ENCODE measurements around the gene RNASE13.
"Not testable (repeated sequence)": the region's sequence is repeated elsewhere in the genome, so short reads cannot be mapped to it uniquely, and the experiment has no call there.

The RNASE13 gene

DNA sequence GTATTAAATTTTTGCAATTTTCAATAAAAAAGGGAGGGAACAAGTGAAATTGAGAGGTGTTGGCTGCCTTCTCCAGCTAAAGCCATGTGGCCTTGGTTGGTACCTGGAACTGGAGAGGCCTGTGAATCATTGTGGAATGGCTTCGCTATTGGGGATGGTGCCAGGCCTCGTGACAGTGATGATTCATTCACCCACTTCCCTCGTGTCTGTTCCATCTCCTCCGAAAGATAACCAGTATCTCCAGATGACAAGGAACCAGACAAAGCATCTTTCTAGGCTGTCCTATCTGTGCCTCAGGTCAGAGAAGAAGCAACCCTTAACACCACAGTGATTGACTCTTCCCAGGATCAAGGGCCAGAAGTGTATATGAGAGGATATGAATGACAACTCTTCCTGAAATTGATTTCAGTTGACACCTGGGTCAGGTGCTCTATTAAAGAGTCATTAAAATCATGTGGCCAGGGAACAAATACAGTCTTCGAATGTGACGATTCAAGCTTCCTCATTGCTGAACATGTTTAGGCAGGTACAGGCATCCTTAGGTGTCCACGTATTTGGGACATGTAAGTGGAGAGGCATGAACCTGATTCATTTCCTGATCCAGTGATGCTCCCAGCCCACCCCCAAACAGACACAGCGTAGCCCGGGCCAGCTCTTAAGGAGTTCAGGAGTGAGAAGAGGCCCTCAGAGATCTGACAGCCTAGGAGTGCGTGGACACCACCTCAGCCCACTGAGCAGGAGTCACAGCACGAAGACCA lies 7.2 kb upstream of the RNASE13 start, which contains the start of gene RNASE7:
Gene RNASE7, plus strand, starts transcription at position 687 of the 758 bp plus-strand sequence. CDS start 631 bp downstream, outside the sequence.
- DNase-seq (ENCODE audit: low read depth): no peak

DNA sequence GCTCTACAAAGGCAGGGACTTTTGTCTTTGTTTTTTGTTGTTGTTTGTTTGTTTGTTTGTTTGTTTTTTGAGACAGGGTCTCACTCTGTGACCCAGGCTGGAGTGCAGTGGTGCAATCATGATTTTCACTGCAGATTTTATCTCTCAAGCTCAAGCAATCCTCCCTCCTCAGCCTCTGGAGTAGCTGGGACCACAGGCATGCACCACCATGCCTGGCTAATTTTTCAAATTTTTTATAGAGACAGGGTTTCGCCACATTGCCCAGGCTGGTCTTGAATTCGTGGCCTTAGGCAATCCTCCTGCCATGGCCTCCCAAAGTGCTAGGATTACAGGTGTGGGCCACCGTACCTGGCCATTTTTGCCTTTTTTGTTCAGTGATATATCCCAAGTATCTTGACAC lies 6.3 kb upstream of the RNASE13 start:
- not testable (repeated sequence) for DNase-seq (ENCODE audit: low read depth)

DNA sequence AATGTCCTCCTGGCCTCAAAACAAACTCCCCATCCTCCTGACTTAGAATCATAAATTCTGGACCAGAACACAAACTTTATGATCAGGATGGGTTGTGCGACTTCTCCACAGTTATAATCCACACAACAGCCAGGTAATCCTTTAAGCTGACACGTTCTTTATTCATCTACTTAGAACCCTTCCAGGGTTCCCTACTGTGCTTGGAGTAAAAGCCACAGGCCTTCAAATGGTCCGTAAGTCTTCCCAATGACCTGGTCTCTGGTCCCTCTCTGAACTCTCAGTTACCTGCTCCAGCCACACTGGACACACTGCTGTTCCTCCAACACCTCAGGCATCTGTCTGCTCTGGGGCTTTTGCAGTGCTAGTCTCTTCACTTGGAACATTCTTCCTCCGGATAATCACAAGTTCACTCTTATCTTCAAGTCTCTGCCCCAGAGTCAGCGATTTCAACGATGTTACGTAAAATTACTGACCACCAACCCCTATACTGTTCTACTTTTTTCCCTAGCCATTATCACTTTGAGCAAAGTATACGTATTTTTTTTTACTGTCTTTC lies 5.8 kb upstream of the RNASE13 start:
- no peak for DNase-seq (ENCODE audit: low read depth)

DNA sequence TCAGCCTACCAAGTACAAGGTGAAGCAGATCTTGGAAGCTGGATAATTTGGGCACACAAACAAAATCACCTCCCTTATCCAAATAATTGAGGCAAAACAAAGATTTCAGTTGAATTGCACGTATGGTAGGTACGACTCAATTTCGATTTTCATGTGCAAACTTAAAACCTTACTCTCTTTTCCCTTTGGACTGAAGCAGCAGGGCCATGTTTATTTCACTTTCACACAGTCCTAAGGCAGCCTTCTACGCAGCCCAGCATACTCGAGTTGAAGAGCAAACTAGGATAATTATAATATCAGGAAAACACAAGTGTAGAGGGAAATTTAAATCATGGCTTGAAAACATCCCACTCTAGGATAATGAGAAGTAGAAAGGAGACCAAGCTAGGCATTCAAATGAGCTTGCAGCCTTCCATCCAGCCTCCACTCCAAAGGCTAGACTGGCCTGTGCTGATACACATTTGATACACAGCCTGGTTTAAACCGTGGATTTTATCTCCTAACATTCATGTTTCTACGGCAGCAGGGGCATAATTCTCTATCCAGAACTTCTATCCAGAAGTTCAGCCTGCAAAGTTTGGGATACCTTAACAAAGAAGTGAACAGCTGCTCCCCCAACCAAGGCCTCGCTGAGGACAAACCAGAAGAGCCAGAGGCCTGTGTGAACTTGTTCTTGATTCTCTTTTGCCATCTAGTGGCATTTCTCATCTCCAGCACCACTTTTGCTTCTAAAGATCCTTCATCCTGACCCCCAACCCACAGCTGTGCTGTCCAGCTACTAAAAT lies 5.2 kb upstream of the RNASE13 start:
- no peak for DNase-seq (ENCODE audit: low read depth)

DNA sequence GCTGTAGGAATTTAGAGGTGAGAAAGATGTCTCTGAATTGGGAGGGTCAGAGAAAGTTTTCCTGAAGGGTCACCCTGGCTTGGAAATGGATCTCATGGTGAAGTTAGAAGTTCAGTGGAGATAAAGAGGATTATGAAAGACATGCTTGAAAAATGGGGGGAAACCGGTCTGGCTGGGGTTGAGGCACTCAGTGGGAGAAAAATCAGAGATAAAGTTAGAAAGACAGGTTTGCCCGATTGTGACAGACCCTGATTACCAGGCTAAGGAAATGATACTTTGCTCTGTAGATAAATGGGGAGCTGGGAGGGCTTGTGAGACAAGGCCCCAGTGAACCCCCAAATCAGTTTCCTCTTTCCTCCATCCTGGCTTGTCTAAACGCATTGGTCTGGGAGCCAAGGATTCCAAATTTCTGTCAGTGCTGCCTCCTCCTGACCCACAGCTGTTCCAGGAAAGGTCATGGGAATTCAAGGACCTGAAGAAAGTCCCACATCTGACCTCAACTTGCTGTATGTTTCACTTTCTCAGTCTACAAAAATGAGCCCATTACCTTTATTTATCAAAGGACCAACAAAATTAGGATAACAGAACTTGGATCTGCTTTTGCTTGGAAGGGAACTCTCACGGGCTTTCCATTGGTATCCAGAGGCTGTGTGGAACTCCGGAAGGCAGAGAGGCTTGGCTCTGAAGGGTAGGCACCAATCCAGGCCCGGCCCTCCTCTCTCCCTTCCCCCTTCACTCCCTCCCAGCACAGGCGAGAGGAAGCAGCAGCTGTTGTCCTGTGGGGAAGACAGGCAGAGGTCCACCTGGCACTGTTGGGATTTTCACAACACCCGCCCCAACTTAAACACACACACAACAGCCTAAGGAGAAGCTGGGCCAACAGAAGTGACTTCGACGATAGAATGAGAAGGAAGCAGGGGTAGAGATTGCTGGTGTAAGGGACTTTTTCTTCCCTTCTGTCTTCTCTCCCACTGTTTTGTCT lies 4.1 kb upstream of the RNASE13 start:
- no peak for DNase-seq (ENCODE audit: low read depth)

DNA sequence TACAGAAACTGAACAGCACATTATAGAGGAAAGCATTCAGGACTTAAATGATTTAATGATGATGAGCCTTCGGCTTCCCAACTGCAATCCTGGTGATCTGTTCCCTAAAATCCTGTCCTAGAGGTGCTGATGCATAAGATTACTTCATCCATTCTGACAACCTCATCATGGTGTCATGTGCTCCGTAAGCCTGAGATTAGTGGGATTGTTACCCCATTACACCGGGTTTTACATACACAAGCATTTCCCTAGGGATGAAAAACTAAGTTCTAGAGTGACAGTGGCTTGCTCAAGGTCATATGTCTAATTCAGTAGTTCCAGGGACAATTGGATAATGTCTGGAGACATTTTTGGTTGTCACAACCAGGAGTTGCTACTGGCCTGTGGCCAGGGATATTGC lies 2.5 kb upstream of the RNASE13 start:
- no peak for DNase-seq (ENCODE audit: low read depth)

DNA sequence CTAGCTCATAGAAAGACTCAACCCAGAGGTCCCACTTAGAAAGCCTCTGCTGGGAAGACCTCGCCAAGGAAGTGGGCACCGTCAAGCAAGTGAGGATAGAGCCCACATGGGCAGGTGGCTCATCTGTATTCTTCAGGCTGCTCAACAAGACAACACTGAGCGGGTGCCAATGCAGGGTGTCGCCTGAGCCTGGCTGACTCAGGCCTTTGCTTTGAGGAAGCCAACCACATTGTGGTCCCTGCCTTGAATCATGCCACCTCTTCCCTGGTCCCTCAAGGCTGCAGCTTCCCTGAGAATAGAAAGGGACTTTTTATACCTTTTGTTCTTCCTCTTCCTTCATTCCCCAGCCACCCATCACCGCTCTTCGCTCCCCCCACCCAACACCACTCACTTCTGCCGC lies 2.1 kb upstream of the RNASE13 start:
- DNase-seq (ENCODE audit: low read depth): no peak

DNA sequence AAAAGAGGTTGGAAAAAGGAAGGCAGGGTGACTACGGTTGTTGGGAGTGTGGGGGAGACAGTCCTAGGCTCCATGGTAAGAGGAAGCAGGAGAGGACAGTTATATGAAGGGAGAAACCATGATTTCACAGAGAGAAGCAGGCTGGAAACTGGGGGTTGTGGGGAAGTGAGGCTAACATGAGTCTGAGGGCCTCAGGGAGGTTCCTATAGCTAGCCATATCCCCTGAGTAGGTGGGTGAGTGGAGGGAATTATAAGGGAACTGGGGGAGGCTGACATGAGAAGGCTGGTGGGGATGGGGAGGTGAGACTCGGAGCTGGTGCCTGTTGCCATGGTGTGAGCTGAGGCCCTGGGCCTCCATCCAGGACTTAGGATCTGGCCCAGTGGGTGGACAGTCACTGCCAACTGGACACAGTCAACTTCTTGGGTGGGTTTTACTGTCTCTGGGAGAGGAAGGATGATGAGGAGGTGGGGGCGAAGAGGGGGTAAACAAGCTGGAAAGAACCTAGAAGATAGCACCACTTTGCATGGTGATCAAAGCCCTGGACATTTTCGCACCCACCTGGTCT lies 1.4 kb downstream of the RNASE13 start:
- DNase-seq (ENCODE audit: low read depth): no peak

DNA sequence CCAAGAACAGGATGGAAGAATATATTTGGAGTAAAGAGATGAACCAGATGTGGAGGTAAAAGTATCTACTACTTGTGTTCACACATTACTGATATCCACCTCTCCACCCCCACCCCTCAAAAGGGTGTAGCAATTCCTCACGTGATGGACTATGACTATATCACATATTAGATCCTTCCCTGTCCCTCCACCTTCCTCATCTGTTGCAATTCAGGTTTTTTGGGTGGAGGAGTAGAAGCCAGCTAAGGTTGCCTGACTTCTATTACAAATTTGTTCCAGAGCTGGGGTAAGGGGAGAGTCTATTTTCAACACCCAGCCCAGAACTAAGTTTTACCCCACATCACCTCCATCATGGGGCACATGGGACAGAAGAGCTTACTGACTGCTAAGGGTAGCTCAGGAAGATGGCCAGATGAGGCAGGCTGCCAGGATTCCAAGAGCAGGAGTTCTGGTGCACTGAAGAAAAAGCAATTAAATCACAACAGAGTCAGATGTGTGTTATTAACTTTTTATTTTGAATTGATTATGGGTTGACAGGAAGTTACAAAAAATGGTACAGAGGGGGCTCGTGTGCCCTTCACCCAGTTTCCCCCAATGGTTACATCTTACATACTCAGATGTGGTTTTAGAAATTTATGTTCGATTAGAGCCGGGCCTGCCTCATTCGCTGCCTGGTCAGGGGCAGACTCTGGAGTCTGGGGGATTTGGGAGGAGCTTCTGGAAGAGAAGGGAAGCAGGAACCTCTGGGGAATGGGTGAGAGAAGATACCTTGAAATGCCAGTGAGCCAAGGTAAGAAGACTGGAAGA lies 2.1 kb downstream of the RNASE13 start:
- DNase-seq (ENCODE audit: low read depth): no peak

DNA sequence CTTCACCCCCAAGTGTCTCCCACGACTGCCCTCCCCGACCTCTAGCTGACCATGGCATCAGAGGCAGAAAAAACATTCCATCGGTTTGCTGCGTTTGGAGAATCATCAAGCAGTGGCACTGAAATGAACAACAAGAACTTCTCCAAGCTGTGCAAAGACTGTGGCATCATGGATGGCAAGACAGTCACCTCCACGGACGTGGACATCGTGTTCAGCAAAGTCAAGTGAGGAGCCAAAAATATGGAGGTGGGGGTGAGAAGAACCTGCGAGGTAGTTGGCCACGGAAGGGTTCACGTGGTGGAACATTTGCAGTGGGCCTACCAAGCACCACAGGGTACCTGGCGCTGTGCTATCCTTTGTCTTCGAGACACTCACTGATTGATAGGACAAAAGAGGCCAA lies 4.1 kb downstream of the RNASE13 start:
- no peak for DNase-seq (ENCODE audit: low read depth)

DNA sequence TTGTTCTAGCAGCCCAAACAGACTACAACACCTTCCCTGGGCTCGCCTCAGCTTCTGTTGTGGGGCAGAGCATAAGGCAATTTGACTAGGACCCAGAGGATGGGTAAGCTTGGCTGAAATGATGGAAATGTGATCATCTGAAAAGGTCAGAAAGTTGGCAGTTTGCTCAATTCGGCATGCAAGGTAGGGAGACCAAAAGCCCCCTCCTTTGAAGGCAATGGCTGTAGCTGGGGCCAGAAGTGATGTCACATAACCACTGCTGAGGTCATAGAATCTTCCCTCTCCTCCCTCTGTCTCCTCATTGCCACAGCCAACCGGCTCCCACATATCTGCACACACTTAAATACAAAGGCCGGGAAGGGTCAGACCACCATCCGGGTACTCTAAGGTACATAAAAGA lies 4.7 kb downstream of the RNASE13 start, which contains the start of gene TPPP2:
Gene TPPP2, plus strand, starts transcription at position 301 of the 400 bp plus-strand sequence. CDS start 365 bp downstream, outside the sequence.
- no peak for DNase-seq (ENCODE audit: low read depth)

DNA sequence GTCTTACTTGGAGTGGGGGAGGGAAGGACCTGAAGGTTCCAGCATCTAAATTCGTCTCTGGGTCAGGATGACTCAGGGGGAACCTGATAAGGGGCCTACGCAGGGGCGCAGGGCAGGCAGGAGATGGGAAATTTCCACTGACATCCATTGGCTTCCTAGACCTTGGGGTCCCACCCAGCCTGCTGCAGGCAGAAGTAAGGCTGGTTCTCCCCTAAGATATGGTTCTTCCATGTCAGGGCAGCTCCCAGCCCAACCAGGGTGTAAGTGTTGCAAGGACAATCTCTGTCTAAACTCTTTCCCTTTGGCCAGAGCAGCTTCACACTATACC lies 7.7 kb downstream of the RNASE13 start:
- no peak for DNase-seq (ENCODE audit: low read depth)

DNA sequence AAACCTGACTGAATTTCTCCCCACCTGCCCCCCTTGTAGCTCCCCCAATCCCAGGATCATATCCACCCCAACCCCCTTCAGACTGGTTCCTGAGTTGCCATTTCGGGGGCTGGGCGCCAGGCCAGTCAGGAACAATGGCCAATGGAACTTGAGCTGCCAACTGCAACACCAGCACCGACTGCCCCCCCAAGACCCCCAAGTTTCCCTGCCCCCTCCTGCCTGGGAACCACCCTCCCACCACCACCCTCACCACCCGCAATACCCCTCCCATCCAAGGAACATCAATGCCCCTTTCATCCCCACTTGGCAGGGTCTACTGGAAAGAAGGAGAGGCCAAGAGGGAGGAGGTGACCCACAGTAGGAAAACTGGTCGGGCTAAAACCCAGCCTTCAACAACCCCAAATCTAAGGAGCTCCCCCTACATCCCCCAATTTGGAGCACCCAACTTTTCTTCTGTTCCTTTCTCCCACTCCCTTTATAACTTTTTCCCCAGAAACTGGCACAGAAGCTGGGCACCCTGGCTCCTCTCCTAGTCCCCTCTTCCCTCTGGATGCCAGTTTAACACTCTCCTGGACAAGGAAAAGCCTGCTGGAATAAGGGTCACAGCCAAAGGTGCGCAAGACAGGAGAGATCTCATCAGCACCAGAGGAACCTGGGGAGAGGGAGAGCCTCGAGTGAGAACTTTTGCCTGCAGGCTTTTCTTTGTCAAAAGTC lies 8.2 kb downstream of the RNASE13 start:
- DNase-seq (ENCODE audit: low read depth): no peak

DNA sequence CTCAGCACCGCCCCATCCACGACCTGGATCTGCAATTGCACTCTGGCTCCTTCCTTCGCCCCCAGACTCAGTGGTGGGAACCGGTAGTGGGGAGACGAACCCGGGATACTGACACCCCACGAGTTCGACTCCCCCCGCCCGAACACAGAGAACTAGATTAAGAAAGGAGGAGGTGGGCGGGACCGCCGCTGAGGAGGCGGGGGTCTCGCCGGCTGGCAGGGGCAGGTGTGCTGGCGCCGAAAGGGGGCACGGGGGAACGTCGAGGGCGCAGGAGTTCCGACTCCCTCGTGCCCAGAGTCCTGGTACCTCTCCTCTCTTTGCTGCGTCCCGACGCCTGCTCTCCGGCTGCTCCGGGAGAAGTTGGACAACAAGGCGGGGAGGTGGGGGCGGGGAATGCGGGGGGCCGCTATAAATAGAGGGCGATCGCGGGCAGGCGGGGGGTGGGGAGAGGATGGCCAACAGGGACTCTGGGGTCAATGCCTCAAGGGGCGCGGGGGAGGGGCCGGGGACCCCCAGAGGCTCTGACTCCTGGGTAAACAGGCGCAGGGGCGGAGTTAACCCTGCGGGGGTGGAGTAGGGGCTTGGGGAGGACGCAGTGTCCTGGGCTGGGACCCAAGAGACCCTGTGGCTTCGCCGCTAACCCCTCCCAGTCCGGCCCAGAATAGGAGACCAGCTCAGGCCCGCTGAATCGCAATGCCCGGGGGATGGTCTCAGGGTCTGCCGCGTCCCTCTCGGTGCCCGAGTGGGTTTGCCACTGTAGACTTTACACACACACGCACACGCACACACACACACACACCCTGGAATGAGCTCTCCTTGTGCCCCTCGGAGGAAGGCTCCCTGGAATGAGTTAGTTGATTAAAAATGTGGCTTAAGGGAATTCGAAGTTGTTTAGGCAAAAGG lies 9.0 kb downstream of the RNASE13 start:
- no peak for DNase-seq (ENCODE audit: low read depth)

DNA sequence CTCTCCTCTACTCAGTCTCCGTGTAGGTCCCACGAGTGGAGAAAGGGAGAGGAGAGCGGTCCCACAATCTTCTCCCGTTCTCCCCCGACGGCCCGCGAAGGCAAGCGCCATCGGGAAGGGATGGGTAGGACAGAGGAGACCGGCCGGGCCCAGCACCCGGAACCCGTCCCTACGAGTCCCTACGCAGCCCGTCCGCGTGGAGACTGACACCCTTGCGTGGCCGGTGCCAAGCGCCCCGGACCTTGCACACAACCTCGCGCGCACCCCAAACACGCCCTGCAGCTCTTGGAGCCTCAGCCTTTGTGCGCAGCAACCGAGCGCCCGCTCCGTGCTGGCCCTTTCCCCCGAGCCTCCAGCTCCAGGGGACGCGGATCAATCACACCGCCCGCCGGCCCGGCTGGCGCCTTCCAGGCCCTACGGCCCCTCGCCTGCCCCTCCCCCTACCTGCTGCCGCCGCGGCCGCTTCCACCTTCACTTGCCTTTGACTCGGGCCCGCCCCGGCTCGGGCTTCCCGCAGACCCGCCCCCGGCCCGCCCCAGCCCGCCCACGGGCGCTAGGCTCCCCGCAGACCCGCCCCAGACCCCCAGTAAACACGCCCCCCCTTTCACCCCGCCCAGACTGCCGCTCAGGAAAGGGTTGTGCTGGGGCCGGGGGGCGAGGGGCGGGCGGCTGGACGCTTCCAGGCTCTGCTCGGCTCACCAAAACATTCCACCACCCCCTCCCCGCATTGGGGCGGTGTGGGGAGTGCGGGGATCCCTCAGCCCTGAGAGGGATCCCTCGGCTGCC lies 9.8 kb downstream of the RNASE13 start, which contains the start of gene NDRG2:
Gene NDRG2, minus strand, starts transcription at position 477 of the 786 bp plus-strand sequence. CDS start 1,746 bp downstream, outside the sequence.
- peak; percentile 64 for DNase-seq (ENCODE audit: low read depth)

DNA sequence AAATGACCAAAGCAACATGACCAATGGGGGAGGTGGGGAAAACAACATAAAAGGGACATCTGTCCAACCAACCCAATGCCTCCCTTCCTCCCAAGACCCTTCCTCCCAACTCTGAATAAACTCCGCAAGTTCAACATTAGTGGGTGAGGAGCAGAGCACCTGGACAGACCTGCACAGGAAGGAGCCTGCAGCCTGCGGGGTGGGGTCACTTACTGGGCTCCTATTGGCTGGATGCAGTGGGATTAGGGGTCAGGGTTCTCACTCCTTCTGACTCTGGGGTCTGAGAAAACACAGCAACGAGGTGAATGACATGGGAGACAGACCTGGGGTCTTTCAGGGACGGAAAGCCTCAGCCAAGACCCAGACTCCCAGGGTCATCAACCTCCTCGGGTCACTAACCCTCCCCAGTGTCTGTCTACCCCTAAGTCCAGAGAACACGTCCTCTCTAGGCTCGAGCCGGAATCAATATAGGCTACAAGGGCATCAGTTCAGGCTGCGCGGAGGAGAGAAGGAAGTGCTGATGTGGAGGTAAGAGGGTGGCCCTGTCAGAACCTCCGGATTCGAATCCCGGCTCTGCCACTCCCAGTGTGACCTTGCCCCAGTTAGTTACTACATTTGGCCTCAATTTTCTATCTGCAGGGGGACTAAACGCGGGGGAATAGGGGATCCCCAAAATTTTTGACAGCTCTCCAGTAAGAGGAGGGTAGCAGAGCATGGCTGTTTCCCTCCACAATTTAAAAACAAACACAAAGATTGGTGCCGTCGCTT lies 10.6 kb downstream of the RNASE13 start:
- no peak for DNase-seq (ENCODE audit: low read depth)

DNA sequence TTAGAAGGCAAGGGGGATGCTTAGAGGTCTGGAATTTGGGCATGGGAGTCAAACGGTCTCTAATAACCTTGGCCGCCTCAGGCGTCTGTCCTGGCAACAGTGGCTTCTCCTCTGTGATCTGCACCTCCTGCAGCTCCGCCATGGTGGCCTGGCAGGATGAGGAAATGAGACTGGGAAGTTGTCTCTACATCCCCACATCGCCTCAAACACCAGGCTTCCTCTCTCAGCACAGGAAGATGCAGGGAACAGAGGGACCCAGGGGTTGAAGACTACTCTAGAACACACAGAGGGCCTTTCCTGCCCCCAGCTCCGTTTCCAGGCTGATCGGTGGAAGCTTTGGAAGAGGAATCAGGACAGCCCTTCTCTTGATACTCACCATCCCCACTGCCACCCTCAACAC lies 11.4 kb downstream of the RNASE13 start:
- no peak for DNase-seq (ENCODE audit: low read depth)

All from stimulated activated CD8-positive, alpha-beta memory T cell treated with anti-CD3 and anti-CD28 coated beads, Interleukin-12 subunit alpha, Interleukin-12 subunit beta, amount 100 ng/mL, for 4 hours (primary cell).